GM23248 (cell line): Measurements from ENCODE around the gene LRRFIP1. TPM values are rescaled to one million over a fixed set of nuclear protein-coding genes. Genes with fewer than 3 reads are reported as not detected.

Experiments
- DNase-seq: peaks from one replicate; pipeline ENCODE4 v3.0.0-alpha.2; 2015
- H2AFZ ChIP-seq: fragments of 200-600 bp; sonication (generic); 2 replicates; pipeline ENCODE4 v1.6.1; 2016; ENCODE audit warnings: antibody characterized with exemption
- H3F3A ChIP-seq: fragments of 200-600 bp; sonication (generic); 2 replicates; pipeline ENCODE4 v1.6.1; 2016; ENCODE audit warnings: mild to moderate bottlenecking, antibody characterized with exemption, mixed run types; ENCODE audit not compliant: insufficient read depth
- H3K27ac ChIP-seq: fragments of 200-600 bp; sonication (generic); 2 replicates; pipeline ENCODE4 v1.5.1; 2016; ENCODE audit warnings: mild to moderate bottlenecking
- H3K27me3 ChIP-seq: fragments of 200-600 bp; sonication (generic); replicated peaks from 2 replicates; pipeline ENCODE4 v1.6.1; 2016; ENCODE audit warnings: mild to moderate bottlenecking; ENCODE audit not compliant: insufficient read depth
- H3K36me3 ChIP-seq: fragments of 200-600 bp; sonication (generic); 2 replicates; pipeline ENCODE4 v1.6.1; 2016; ENCODE audit warnings: low read depth, mild to moderate bottlenecking
- H3K4me1 ChIP-seq: fragments of 200-600 bp; sonication (generic); 2 replicates; pipeline ENCODE4 v1.6.1; 2016; ENCODE audit warnings: mild to moderate bottlenecking; ENCODE audit not compliant: insufficient read depth
- H3K4me2 ChIP-seq: fragments of 200-600 bp; sonication (generic); one replicate; pipeline ENCODE4 v1.6.1; 2016; ENCODE audit warnings: mild to moderate bottlenecking; ENCODE audit not compliant: unreplicated experiment
- H3K4me3 ChIP-seq: fragments of 200-600 bp; sonication (generic); 2 replicates; pipeline ENCODE4 v1.5.1; 2016; ENCODE audit warnings: mild to moderate bottlenecking
- H3K79me2 ChIP-seq: fragments of 200-600 bp; sonication (generic); 2 replicates; pipeline ENCODE4 v1.6.1; 2016; ENCODE audit warnings: mild to moderate bottlenecking; ENCODE audit not compliant: insufficient read depth
- H3K9ac ChIP-seq: fragments of 200-600 bp; sonication (generic); 2 replicates; pipeline ENCODE4 v1.6.1; 2016; ENCODE audit warnings: mild to moderate bottlenecking
- H3K9me2 ChIP-seq: fragments of 200-600 bp; sonication (generic); 2 replicates; pipeline ENCODE4 v1.6.1; 2016; ENCODE audit warnings: mixed run types, mild to moderate bottlenecking, moderate library complexity; ENCODE audit not compliant: insufficient read depth
- H3K9me3 ChIP-seq: fragments of 200-600 bp; sonication (generic); one replicate; pipeline ENCODE4 v1.6.1; 2017; ENCODE audit warnings: low read depth
- H4K20me1 ChIP-seq: fragments of 200-600 bp; sonication (generic); 2 replicates; pipeline ENCODE4 v1.6.0; 2016; ENCODE audit not compliant: insufficient read depth
- EZH2 ChIP-seq: fragments of 200-600 bp; sonication (generic); IDR thresholded peaks from 2 replicates; pipeline ENCODE4 v1.6.1; 2018; ENCODE audit warnings: antibody characterized with exemption, mild to moderate bottlenecking; ENCODE audit not compliant: insufficient read depth, poor library complexity, severe bottlenecking
- EZH2phosphoT487 ChIP-seq: fragments of 200-600 bp; sonication (generic); IDR thresholded peaks from 2 replicates; pipeline ENCODE4 v1.6.1; 2018; ENCODE audit warnings: antibody characterized with exemption, moderate library complexity, mild to moderate bottlenecking, low read depth; ENCODE audit not compliant: insufficient read depth
- WGBS, 2 experiments: methylation state at CpG; one replicate each; pipeline ENCODE4 v1.1.6; 2015 to 2017; ENCODE audit warnings: low lambda C conversion rate in 2 of 2, low coverage in 1 of 2; ENCODE audit errors: missing lambda C conversion rate in 2 of 2; 5-methylcytosine and 5-hydroxymethylcytosine counted together
- in situ Hi-C: fragments of 300-500 bp; cut with MboI; formaldehyde crosslinking; loops from 2 replicates; pipeline ENCODE4 v1.15.0; 2020
- polyA plus RNA-seq: library from polyadenylated mRNA; unstranded; fragments of >200 nt; fragmentation: Nextera tagmentation; extraction: Ambion mirVana; gene quantifications from 2 replicates; pipeline ENCODE4 v1.2.1, GENCODE V29; 2016
- total RNA-seq: library from RNA; depleted of rRNA; stranded (reverse); fragments of >200 nt; shearing (Covaris generic); gene quantifications from 2 replicates; pipeline ENCODE4 v1.2.3, GENCODE V29; 2014

LRRFIP1 gene
- total and polyA plus RNA-seq, 2 experiments from 2014 or later = 84.4 to 159 TPM

GRCh38 chr2:237648016-237648381, 20.6 kb downstream of the LRRFIP1 start:
- Histone ChIP-seq H3K36me3 (0 out of 2 replicates have a peak, but pooled peaks cover 3% of the 10 kb centered on the region), H3K9me2 (no peaks in the 10 kb centered on the region), H3K79me2 (peaks cover 42% of the 10 kb centered on the region), H3K9me3 (no peaks in the 10 kb centered on the region), H3K4me1 (no peaks in the 10 kb centered on the region), H3K4me3 (no peak overlapping the region), H3K27ac (no peak overlapping the region), H3K9ac (no peak overlapping the region), H2AFZ (no peak overlapping the region), H3F3A (no peaks in the 10 kb centered on the region), H3K4me2 (no peak overlapping the region), H3K27me3 (no peaks in the 10 kb centered on the region), H4K20me1 (no peaks in the 10 kb centered on the region)
- in situ Hi-C loops = no loop called here
- TF ChIP-seq EZH2 (no peak), EZH2phosphoT487 (no peak)
- WGBS, 2 experiments = 88 to 91% methylated on average over 9 of the region's 9 CpGs
- DNase-seq = no peak

GRCh38 chr2:237649541-237650454, 22.4 kb downstream of the LRRFIP1 start:
- no peak overlapping the region for H3K27ac ChIP-seq
- H3F3A ChIP-seq = no peaks in the 10 kb centered on the region
- no peaks in the 10 kb centered on the region for H4K20me1 ChIP-seq
- 0 out of 2 replicates have a peak, but pooled peaks cover 3% of the 10 kb centered on the region for H3K36me3 ChIP-seq
- no peak overlapping the region for H3K4me3 ChIP-seq
- WGBS, 2 experiments = 96 to 97% methylated on average over 17 of the region's 17 CpGs
- H3K9ac ChIP-seq = no peak overlapping the region
- no peaks in the 10 kb centered on the region for H3K9me3 ChIP-seq
- no peaks in the 10 kb centered on the region for H3K27me3 ChIP-seq
- no peaks in the 10 kb centered on the region for H3K4me1 ChIP-seq
- H3K4me2 ChIP-seq = no peak overlapping the region
- H3K9me2 ChIP-seq = no peaks in the 10 kb centered on the region
- no peak for DNase-seq
- no peak for TF ChIP-seq EZH2
- TF ChIP-seq EZH2phosphoT487 = no peak
- H3K79me2 ChIP-seq = peaks cover 32% of the 10 kb centered on the region
- H2AFZ ChIP-seq = no peak overlapping the region
- in situ Hi-C loops = no loop called here

- WGBS, 2 experiments = 97 to 98% methylated on average over 6 to 7 of the region's 7 CpGs
- Histone ChIP-seq H3F3A (no peaks in the 10 kb centered on the region), H3K4me2 (no peak overlapping the region), H2AFZ (no peak overlapping the region), H3K9me2 (no peaks in the 10 kb centered on the region), H3K27me3 (no peaks in the 10 kb centered on the region), H3K27ac (no peak overlapping the region), H3K9ac (no peak overlapping the region), H3K4me3 (no peak overlapping the region), H3K79me2 (peaks cover 30% of the 10 kb centered on the region), H3K36me3 (0 out of 2 replicates have a peak, but pooled peaks cover 3% of the 10 kb centered on the region), H3K4me1 (no peaks in the 10 kb centered on the region), H4K20me1 (no peaks in the 10 kb centered on the region), H3K9me3 (no peaks in the 10 kb centered on the region)
- in situ Hi-C loops = no loop called here
- TF ChIP-seq EZH2phosphoT487 (no peak), EZH2 (no peak)
- no peak for DNase-seq
Observed at GRCh38 chr2:237650455-237650850, 23.1 kb downstream of the LRRFIP1 start.

- no peak overlapping the region for H3K4me2 ChIP-seq
- H4K20me1 ChIP-seq = no peaks in the 10 kb centered on the region
- WGBS, 2 experiments = 97 to 100% methylated on average over 10 of the region's 10 CpGs
- no peak overlapping the region for H3K27ac ChIP-seq
- H3K36me3 ChIP-seq = 0 out of 2 replicates have a peak, but pooled peaks cover 3% of the 10 kb centered on the region
- no peaks in the 10 kb centered on the region for H3K9me2 ChIP-seq
- H3K4me1 ChIP-seq = no peaks in the 10 kb centered on the region
- H3K79me2 ChIP-seq = peaks cover 25% of the 10 kb centered on the region
- H3K27me3 ChIP-seq = no peaks in the 10 kb centered on the region
- H3K4me3 ChIP-seq = no peak overlapping the region
- no peaks in the 10 kb centered on the region for H3K9me3 ChIP-seq
- DNase-seq = no peak
- H3F3A ChIP-seq = no peaks in the 10 kb centered on the region
- no peak for TF ChIP-seq EZH2phosphoT487
- TF ChIP-seq EZH2 = no peak
- no peak overlapping the region for H3K9ac ChIP-seq
- H2AFZ ChIP-seq = no peak overlapping the region
- in situ Hi-C loops = no loop called here
Observed at GRCh38 chr2:237651761-237652160, 24.4 kb downstream of the LRRFIP1 start.
